HG03060 (cell line): ENCODE measurements around the gene PCOLCE2.
A peak's percentile ranks its signal among the peaks of the same experiment; 100 is the strongest.
"Not testable (repeated sequence)": the region's sequence is repeated elsewhere in the genome, so short reads cannot be mapped to it uniquely, and the experiment has no call there.

Experiments used
- ATAC-seq: cut with Tn5 transposase; IDR thresholded peaks from one replicate; pipeline ENCODE4 v1.9.1; 2021; ENCODE audit warnings: low read depth, moderate number of reproducible peaks; ENCODE audit not compliant: unreplicated experiment

PCOLCE2 gene

GRCh38 chr3:142875099-142875498 is 13.8 kb downstream of the PCOLCE2 start:
- no peak for ATAC-seq

- not testable (repeated sequence) for ATAC-seq
Observed at GRCh38 chr3:142868382-142868781, 20.5 kb downstream of the PCOLCE2 start.

- no peak for ATAC-seq
Observed at GRCh38 chr3:142866841-142867631, 21.8 kb downstream of the PCOLCE2 start.

GRCh38 chr3:142863930-142864920 is 24.7 kb downstream of the PCOLCE2 start:
- no peak for ATAC-seq

GRCh38 chr3:142863010-142863817 is 25.7 kb downstream of the PCOLCE2 start:
- ATAC-seq = no peak

GRCh38 chr3:142861926-142862325 is 27.0 kb downstream of the PCOLCE2 start:
- no peak for ATAC-seq

- no peak for ATAC-seq
Observed at GRCh38 chr3:142858043-142858442, 30.8 kb downstream of the PCOLCE2 start.

GRCh38 chr3:142857056-142857455 is 31.8 kb downstream of the PCOLCE2 start:
- no peak for ATAC-seq

- ATAC-seq = no peak
Observed at GRCh38 chr3:142853270-142854168, 35.4 kb downstream of the PCOLCE2 start.

- no peak for ATAC-seq
Observed at GRCh38 chr3:142852009-142852408, 36.9 kb downstream of the PCOLCE2 start.

GRCh38 chr3:142850395-142851023 is 38.4 kb downstream of the PCOLCE2 start:
- no peak for ATAC-seq

GRCh38 chr3:142849148-142849547 is 39.7 kb downstream of the PCOLCE2 start:
- no peak for ATAC-seq

GRCh38 chr3:142846779-142847577 is 41.9 kb downstream of the PCOLCE2 start:
- ATAC-seq = no peak

GRCh38 chr3:142844339-142844977 is 44.4 kb downstream of the PCOLCE2 start:
- peak; percentile 65 for ATAC-seq

- ATAC-seq = no peak
Observed at GRCh38 chr3:142839831-142840230, 49.1 kb downstream of the PCOLCE2 start.

GRCh38 chr3:142837526-142837925 is 51.4 kb downstream of the PCOLCE2 start:
- no peak for ATAC-seq

GRCh38 chr3:142828703-142829305 is 60.1 kb downstream of the PCOLCE2 start:
- peak; percentile 79 for ATAC-seq
